Activated naive CD8-positive, alpha-beta T cell treated with anti-CD3 and anti-CD28 coated beads for 36 hours (primary cell): Measurements from ENCODE around the gene FOXC1. TPM values are rescaled to one million over a fixed set of nuclear protein-coding genes. Genes with fewer than 3 reads are reported as not detected.

ENCODE experiments used
- DNase-seq: peaks from one replicate; pipeline ENCODE4 v3.0.0; 2021
- H3K27ac Mint-ChIP-seq: one replicate; pipeline ENCODE4 v1.8.0; 2022; ENCODE audit warnings: mild to moderate bottlenecking, moderate library complexity, mixed read lengths
- H3K27me3 Mint-ChIP-seq: one replicate; pipeline ENCODE4 v1.8.0; 2022; ENCODE audit warnings: mild to moderate bottlenecking, mixed read lengths
- H3K36me3 Mint-ChIP-seq: one replicate; pipeline ENCODE4 v1.8.0; 2021; ENCODE audit warnings: mild to moderate bottlenecking, mixed read lengths
- H3K4me1 Mint-ChIP-seq: one replicate; pipeline ENCODE4 v1.8.0; 2021; ENCODE audit warnings: mixed read lengths
- H3K4me3 Mint-ChIP-seq: one replicate; pipeline ENCODE4 v1.8.0; 2022; ENCODE audit warnings: mild to moderate bottlenecking, moderate library complexity, mixed read lengths
- H3K9me3 Mint-ChIP-seq: one replicate; pipeline ENCODE4 v1.8.0; 2022; ENCODE audit warnings: mixed read lengths
- total RNA-seq, 2 experiments: library from RNA; stranded (reverse); gene quantifications; one replicate each; pipeline ENCODE4 v1.2.3, GENCODE V29; 2021

FOXC1 gene
- total RNA-seq, 2 experiments from 2014 or later, result not detected

GRCh38 chr6:1611322-1611571 is 1.5 kb downstream of the FOXC1 start:
- H3K36me3 Mint-ChIP-seq, result no peaks in the 10 kb centered on the region
- no peak overlapping the region for H3K27ac Mint-ChIP-seq
- H3K9me3 Mint-ChIP-seq, result no peaks in the 10 kb centered on the region
- H3K27me3 Mint-ChIP-seq, result peaks cover 66% of the 10 kb centered on the region
- peaks cover 32% of the 10 kb centered on the region for H3K4me1 Mint-ChIP-seq
- no peak overlapping the region for H3K4me3 Mint-ChIP-seq
- no peak for DNase-seq

DNA sequence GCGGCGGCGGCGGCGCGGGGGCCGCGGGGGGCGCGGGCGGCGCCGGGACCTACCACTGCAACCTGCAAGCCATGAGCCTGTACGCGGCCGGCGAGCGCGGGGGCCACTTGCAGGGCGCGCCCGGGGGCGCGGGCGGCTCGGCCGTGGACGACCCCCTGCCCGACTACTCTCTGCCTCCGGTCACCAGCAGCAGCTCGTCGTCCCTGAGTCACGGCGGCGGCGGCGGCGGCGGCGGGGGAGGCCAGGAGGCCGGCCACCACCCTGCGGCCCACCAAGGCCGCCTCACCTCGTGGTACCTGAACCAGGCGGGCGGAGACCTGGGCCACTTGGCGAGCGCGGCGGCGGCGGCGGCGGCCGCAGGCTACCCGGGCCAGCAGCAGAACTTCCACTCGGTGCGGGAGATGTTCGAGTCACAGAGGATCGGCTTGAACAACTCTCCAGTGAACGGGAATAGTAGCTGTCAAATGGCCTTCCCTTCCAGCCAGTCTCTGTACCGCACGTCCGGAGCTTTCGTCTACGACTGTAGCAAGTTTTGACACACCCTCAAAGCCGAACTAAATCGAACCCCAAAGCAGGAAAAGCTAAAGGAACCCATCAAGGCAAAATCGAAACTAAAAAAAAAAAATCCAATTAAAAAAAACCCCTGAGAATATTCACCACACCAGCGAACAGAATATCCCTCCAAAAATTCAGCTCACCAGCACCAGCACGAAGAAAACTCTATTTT is 2.0 kb downstream of the FOXC1 start:
- Mint-ChIP-seq H3K27me3 (peaks cover 66% of the 10 kb centered on the region), H3K4me1 (peaks cover 28% of the 10 kb centered on the region), H3K36me3 (no peaks in the 10 kb centered on the region), H3K27ac (no peak overlapping the region), H3K9me3 (no peaks in the 10 kb centered on the region), H3K4me3 (peak overlapping the region; percentile 65)
- no peak for DNase-seq

- H3K4me3 Mint-ChIP-seq, result peak overlapping the region; percentile 65
- no peak overlapping the region for H3K27ac Mint-ChIP-seq
- DNase-seq, result no peak
- H3K4me1 Mint-ChIP-seq, result peaks cover 21% of the 10 kb centered on the region
- no peaks in the 10 kb centered on the region for H3K36me3 Mint-ChIP-seq
- H3K27me3 Mint-ChIP-seq, result peaks cover 66% of the 10 kb centered on the region
- H3K9me3 Mint-ChIP-seq, result no peaks in the 10 kb centered on the region
Observed at GRCh38 chr6:1612299-1612973, 2.7 kb downstream of the FOXC1 start.

DNA sequence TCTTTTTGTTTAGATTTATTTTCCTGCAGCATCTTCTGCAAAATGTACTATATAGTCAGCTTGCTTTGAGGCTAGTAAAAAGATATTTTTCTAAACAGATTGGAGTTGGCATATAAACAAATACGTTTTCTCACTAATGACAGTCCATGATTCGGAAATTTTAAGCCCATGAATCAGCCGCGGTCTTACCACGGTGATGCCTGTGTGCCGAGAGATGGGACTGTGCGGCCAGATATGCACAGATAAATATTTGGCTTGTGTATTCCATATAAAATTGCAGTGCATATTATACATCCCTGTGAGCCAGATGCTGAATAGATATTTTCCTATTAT is 3.2 kb downstream of the FOXC1 start:
- DNase-seq, result no peak
- H3K4me3 Mint-ChIP-seq, result no peak overlapping the region
- H3K36me3 Mint-ChIP-seq, result no peaks in the 10 kb centered on the region
- no peak overlapping the region for H3K27ac Mint-ChIP-seq
- peaks cover 66% of the 10 kb centered on the region for H3K27me3 Mint-ChIP-seq
- no peaks in the 10 kb centered on the region for H3K9me3 Mint-ChIP-seq
- peaks cover 16% of the 10 kb centered on the region for H3K4me1 Mint-ChIP-seq

GRCh38 chr6:1613346-1613687 is 3.6 kb downstream of the FOXC1 start:
- Mint-ChIP-seq H3K27me3 (peaks cover 66% of the 10 kb centered on the region), H3K4me3 (no peak overlapping the region), H3K27ac (no peak overlapping the region), H3K4me1 (peaks cover 14% of the 10 kb centered on the region), H3K36me3 (no peaks in the 10 kb centered on the region), H3K9me3 (no peaks in the 10 kb centered on the region)
- no peak for DNase-seq

GRCh38 chr6:1613688-1614447 is 4.2 kb downstream of the FOXC1 start:
- no peak for DNase-seq
- H3K27me3 Mint-ChIP-seq, result peaks cover 66% of the 10 kb centered on the region
- H3K4me3 Mint-ChIP-seq, result no peak overlapping the region
- no peaks in the 10 kb centered on the region for H3K36me3 Mint-ChIP-seq
- peaks cover 11% of the 10 kb centered on the region for H3K4me1 Mint-ChIP-seq
- H3K27ac Mint-ChIP-seq, result no peak overlapping the region
- H3K9me3 Mint-ChIP-seq, result no peaks in the 10 kb centered on the region

DNA sequence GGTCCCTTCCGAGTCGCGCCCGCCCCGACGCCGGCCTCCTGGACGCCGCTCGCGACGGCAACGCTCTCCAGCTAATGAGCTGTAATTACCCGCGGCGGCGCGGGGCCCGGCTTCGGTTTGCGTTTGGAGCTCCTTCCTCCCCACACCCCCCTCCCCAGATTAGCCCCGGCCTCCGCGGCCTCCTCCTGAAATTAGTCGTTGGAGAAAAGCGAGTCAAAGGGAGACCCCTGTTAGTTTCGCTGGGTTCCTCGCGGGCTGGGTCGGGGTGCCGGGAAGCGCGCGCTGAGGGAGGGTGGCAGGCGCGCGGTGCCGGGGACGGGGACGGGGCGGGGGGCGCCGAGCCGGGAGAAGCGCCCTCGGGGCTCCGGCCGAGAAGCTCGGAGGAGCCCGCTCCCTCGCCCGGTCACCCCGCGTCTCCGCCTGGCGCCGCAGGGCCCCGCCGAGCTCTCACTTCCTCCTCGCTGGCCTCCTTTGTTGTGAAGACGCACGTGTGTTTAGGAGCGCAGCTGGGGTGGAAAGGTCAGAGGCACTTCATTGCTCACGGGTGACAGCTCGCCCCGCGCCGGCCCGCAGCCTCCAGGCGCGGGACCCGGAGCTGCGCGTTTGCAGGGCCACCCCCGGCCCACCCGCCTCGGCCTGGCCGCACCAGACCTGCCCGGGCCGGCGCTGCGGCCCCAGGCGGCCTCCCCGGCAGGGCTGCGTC is 4.9 kb downstream of the FOXC1 start:
- H3K9me3 Mint-ChIP-seq, result no peaks in the 10 kb centered on the region
- no peak for DNase-seq
- H3K27me3 Mint-ChIP-seq, result peaks cover 68% of the 10 kb centered on the region
- no peaks in the 10 kb centered on the region for H3K36me3 Mint-ChIP-seq
- no peak overlapping the region for H3K4me3 Mint-ChIP-seq
- H3K27ac Mint-ChIP-seq, result no peak overlapping the region
- H3K4me1 Mint-ChIP-seq, result peaks cover 11% of the 10 kb centered on the region

GRCh38 chr6:1615151-1615852 is 5.6 kb downstream of the FOXC1 start:
- H3K4me3 Mint-ChIP-seq, result no peak overlapping the region
- H3K9me3 Mint-ChIP-seq, result no peaks in the 10 kb centered on the region
- no peak overlapping the region for H3K27ac Mint-ChIP-seq
- peaks cover 71% of the 10 kb centered on the region for H3K27me3 Mint-ChIP-seq
- H3K4me1 Mint-ChIP-seq, result peaks cover 11% of the 10 kb centered on the region
- H3K36me3 Mint-ChIP-seq, result no peaks in the 10 kb centered on the region
- no peak for DNase-seq

- H3K4me1 Mint-ChIP-seq, result peaks cover 8% of the 10 kb centered on the region
- no peak for DNase-seq
- no peaks in the 10 kb centered on the region for H3K36me3 Mint-ChIP-seq
- H3K4me3 Mint-ChIP-seq, result no peak overlapping the region
- no peak overlapping the region for H3K27ac Mint-ChIP-seq
- H3K9me3 Mint-ChIP-seq, result no peaks in the 10 kb centered on the region
- peaks cover 69% of the 10 kb centered on the region for H3K27me3 Mint-ChIP-seq
Observed at GRCh38 chr6:1615853-1616420, 6.2 kb downstream of the FOXC1 start.

GRCh38 chr6:1616701-1617463 is 7.2 kb downstream of the FOXC1 start:
- H3K4me1 Mint-ChIP-seq, result peaks cover 7% of the 10 kb centered on the region
- peaks cover 77% of the 10 kb centered on the region for H3K27me3 Mint-ChIP-seq

GRCh38 chr6:1617466-1618310 is 8.0 kb downstream of the FOXC1 start:
- Mint-ChIP-seq H3K4me3 (no peak overlapping the region), H3K9me3 (no peaks in the 10 kb centered on the region), H3K36me3 (peaks cover 4% of the 10 kb centered on the region), H3K27ac (no peak overlapping the region), H3K27me3 (peaks cover 77% of the 10 kb centered on the region), H3K4me1 (peaks cover 2% of the 10 kb centered on the region)
- no peak for DNase-seq

More at GRCh38 chr6:1616701-1617463, 7.2 kb downstream of the FOXC1 start:
- Mint-ChIP-seq H3K9me3 (no peaks in the 10 kb centered on the region), H3K36me3 (no peaks in the 10 kb centered on the region), H3K27ac (no peak overlapping the region), H3K4me3 (no peak overlapping the region)
- DNase-seq, result no peak

GRCh38 chr6:1618311-1619097 is 8.8 kb downstream of the FOXC1 start:
- H3K4me3 Mint-ChIP-seq, result no peak overlapping the region
- no peak for DNase-seq

More at GRCh38 chr6:1618311-1619097, 8.8 kb downstream of the FOXC1 start:
- Mint-ChIP-seq H3K9me3 (no peaks in the 10 kb centered on the region), H3K36me3 (peaks cover 6% of the 10 kb centered on the region), H3K4me1 (peaks cover 2% of the 10 kb centered on the region), H3K27me3 (peaks cover 75% of the 10 kb centered on the region), H3K27ac (no peak overlapping the region)
